ENCODE measurements around the gene KRTCAP2.
"Not testable (repeated sequence)": the region's sequence is repeated elsewhere in the genome, so short reads cannot be mapped to it uniquely, and the experiment has no call there.

KRTCAP2 gene

DNA sequence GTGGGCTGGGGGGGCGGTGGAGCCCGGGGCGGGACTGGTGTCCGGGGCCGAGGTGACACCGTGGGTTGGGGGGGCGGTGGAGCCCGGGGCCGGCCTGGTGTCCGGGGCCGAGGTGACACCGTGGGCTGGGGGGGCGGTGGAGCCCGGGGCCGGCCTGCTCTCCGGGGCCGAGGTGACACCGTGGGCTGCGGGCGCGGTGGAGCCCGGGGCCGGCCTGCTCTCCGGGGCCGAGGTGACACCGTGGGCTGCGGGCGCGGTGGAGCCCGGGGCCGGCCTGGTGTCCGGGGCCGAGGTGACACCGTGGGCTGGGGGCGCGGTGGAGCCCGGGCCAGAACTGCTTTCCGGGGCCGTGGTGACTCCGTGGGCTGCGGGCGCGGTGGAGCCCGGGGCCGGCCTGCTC, 16.8 kb upstream of the KRTCAP2 start:
- H3K9me3 ChIP-seq (ENCODE audit: control insufficient read depth, low read length); H3K4me1 ChIP-seq (ENCODE audit: control insufficient read depth, insufficient read depth, low read length, poor library complexity, severe bottlenecking); H3K4me3 ChIP-seq (ENCODE audit: extremely low read depth, insufficient read depth, low read length, poor library complexity, severe bottlenecking); H3K27ac ChIP-seq (ENCODE audit: low read depth, low read length, severe bottlenecking); H3K36me3 ChIP-seq (ENCODE audit: control insufficient read depth, insufficient read depth, low read length): not testable (repeated sequence)
- WGBS, 2 experiments (ENCODE audit: insufficient coverage in 2 of 2) = 97% methylated on average over 14 to 15 of the region's 45 CpGs

DNA sequence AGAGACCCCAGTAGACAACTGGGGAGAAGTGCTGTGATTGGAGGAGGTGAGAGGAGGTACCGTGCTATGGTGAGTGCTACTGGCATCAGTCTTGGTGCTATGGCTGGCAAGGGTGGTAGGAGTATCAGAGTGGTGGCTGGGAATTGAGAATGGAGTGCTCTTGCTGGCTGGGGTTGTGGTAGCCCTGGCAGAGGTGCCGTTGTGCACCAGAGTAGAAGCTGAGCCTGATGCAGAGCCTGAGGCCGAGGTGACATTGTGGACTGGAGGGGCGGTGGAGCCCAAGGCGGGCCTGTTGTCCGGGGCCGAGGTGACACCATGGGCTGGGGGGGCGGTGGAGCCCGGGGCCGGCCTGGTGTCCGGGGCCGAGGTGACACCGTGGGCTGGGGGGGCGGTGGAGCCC, 15.2 kb upstream of the KRTCAP2 start:
- peaks cover 8% of the 10 kb centered on the region for H3K4me1 ChIP-seq (ENCODE audit: control insufficient read depth, insufficient read depth, low read length, poor library complexity, severe bottlenecking)
- WGBS, 2 experiments (ENCODE audit: insufficient coverage in 2 of 2) = 94 to 96% methylated on average over 5 to 6 of the region's 14 CpGs
- H3K36me3 ChIP-seq (ENCODE audit: control insufficient read depth, insufficient read depth, low read length) = peaks cover 13% of the 10 kb centered on the region
- no peak overlapping the region for H3K27ac ChIP-seq (ENCODE audit: low read depth, low read length, severe bottlenecking)
- no peaks in the 10 kb centered on the region for H3K9me3 ChIP-seq (ENCODE audit: control insufficient read depth, low read length)
- H3K4me3 ChIP-seq (ENCODE audit: extremely low read depth, insufficient read depth, low read length, poor library complexity, severe bottlenecking) = no peak overlapping the region

DNA sequence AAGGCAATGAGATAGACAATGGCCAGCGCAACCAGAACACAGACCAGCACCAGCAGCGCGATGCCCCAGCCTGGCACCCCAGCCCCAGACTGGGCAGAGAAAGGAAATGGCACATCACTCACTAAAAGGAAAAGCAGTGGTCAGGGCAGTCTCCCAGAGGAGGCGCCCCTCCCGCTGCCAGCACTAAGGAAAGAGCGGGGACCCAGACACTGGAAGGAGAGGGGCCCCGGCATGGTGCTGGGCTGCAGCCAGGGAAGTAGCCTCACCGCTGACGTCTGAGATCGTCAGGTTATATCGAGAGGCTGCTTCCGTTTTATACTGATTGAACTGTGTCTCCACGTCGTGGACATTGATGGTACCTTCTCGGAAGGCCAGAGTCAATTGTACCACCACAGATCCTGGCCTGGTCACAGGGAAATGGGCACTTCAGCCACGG, 14.4 kb upstream of the KRTCAP2 start:
- H3K9me3 ChIP-seq (ENCODE audit: control insufficient read depth, low read length) = no peaks in the 10 kb centered on the region
- H3K27ac ChIP-seq (ENCODE audit: low read depth, low read length, severe bottlenecking) = no peak overlapping the region
- 91% methylated on average over 15 to 16 of the region's 16 CpGs for WGBS, 2 experiments (ENCODE audit: insufficient coverage in 2 of 2)
- H3K4me1 ChIP-seq (ENCODE audit: control insufficient read depth, insufficient read depth, low read length, poor library complexity, severe bottlenecking) = peaks cover 1% of the 10 kb centered on the region
- no peak overlapping the region for H3K4me3 ChIP-seq (ENCODE audit: extremely low read depth, insufficient read depth, low read length, poor library complexity, severe bottlenecking)
- peaks cover 13% of the 10 kb centered on the region for H3K36me3 ChIP-seq (ENCODE audit: control insufficient read depth, insufficient read depth, low read length)

DNA sequence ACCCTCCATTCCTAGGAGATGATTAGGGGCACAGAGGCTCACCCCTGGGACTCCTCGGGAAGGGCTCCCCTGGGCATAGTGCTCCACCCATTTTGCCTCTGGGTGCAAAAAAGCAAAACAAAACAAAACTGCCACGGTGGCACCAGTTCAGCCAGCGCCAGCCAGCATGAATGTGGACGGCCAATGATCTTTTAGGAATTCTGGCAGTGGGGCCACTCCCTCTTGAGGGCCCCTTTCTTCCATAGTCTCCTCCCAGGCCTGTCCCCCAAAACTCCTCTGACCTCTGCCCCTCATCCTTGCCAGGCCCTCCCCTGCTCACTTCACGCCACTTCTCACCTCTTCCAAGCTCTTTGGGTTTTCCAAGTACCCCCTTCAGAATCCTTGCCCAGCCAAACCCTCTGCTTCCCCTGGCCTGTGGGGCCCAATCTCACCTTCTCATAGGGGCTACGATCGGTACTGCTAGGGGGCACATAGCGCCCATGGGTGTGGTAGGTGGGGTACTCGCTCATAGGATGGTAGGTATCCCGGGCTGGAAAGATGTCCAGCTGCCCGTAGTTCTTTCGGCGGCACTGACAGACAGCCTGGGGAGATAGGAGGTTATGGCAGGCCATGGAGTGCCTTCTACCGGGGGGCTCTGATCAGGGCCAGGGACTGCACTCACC, 13.8 kb upstream of the KRTCAP2 start:
- Histone ChIP-seq H3K4me3 (ENCODE audit: extremely low read depth, insufficient read depth, low read length, poor library complexity, severe bottlenecking) (no peak overlapping the region), H3K4me1 (ENCODE audit: control insufficient read depth, insufficient read depth, low read length, poor library complexity, severe bottlenecking) (no peaks in the 10 kb centered on the region), H3K27ac (ENCODE audit: low read depth, low read length, severe bottlenecking) (no peak overlapping the region), H3K36me3 (ENCODE audit: control insufficient read depth, insufficient read depth, low read length) (peaks cover 16% of the 10 kb centered on the region), H3K9me3 (ENCODE audit: control insufficient read depth, low read length) (no peaks in the 10 kb centered on the region)
- 91 to 93% methylated on average over 8 to 14 of the region's 14 CpGs for WGBS, 2 experiments (ENCODE audit: insufficient coverage in 2 of 2)

DNA sequence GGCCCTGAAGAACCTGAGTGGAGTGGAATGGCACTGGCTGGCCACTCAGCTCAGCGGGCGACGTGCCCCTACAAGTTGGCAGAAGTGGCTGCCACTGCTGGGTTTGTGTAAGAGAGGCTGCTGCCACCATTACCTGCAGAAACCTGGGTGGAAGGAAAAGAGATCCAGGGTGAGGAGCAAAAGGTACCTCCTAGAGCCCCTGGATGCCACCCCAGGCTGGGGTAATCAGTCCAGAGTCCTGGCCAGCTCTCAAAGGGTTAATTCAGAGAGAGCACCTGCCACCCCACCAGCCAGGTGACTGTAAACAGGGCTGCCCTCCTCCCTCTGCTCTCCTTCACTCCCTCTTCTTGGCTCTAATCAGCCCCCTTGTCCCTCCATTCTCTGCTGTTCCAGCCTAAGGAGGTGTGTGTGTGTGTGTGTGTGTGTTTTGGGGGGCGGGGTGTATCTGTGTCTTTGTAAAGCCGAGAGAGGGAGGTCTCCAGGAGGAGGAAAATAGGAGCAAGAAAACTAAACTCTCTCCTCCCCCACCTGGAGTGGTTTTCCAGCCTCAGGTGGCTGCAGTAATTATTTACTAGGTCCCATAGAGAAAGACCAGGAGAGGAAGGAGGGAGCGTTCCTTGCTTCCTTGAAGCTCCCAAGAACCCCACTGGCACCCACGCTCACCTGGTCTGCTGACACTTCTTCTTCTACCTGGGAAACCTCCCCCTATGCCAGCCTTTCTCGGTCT, 13.1 kb upstream of the KRTCAP2 start:
- Histone ChIP-seq H3K4me3 (ENCODE audit: extremely low read depth, insufficient read depth, low read length, poor library complexity, severe bottlenecking) (no peak overlapping the region), H3K36me3 (ENCODE audit: control insufficient read depth, insufficient read depth, low read length) (peaks cover 23% of the 10 kb centered on the region), H3K9me3 (ENCODE audit: control insufficient read depth, low read length) (no peaks in the 10 kb centered on the region), H3K27ac (ENCODE audit: low read depth, low read length, severe bottlenecking) (no peak overlapping the region), H3K4me1 (ENCODE audit: control insufficient read depth, insufficient read depth, low read length, poor library complexity, severe bottlenecking) (no peaks in the 10 kb centered on the region)
- 92 to 96% methylated on average over 3 to 4 of the region's 8 CpGs for WGBS, 2 experiments (ENCODE audit: insufficient coverage in 2 of 2)

DNA sequence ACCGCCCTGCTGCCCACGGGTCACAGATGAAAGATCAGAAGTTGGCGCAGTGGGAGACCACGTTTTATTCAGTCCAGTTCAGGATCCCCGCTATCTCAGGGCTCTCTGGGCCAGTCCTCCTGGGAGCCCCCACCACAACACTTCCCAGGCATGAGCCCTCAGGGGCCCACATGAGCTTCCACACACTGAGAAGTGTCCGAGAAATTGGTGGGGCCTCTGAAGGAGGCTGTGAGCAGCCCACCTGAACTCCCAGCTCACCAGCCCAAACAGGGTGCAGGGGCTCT, 12.6 kb upstream of the KRTCAP2 start:
- no peaks in the 10 kb centered on the region for H3K4me1 ChIP-seq (ENCODE audit: control insufficient read depth, insufficient read depth, low read length, poor library complexity, severe bottlenecking)
- 80 to 88% methylated on average over 6 of the region's 6 CpGs for WGBS, 2 experiments (ENCODE audit: insufficient coverage in 2 of 2)
- no peak overlapping the region for H3K27ac ChIP-seq (ENCODE audit: low read depth, low read length, severe bottlenecking)
- H3K4me3 ChIP-seq (ENCODE audit: extremely low read depth, insufficient read depth, low read length, poor library complexity, severe bottlenecking) = no peak overlapping the region
- H3K36me3 ChIP-seq (ENCODE audit: control insufficient read depth, insufficient read depth, low read length) = peaks cover 28% of the 10 kb centered on the region
- no peaks in the 10 kb centered on the region for H3K9me3 ChIP-seq (ENCODE audit: control insufficient read depth, low read length)

DNA sequence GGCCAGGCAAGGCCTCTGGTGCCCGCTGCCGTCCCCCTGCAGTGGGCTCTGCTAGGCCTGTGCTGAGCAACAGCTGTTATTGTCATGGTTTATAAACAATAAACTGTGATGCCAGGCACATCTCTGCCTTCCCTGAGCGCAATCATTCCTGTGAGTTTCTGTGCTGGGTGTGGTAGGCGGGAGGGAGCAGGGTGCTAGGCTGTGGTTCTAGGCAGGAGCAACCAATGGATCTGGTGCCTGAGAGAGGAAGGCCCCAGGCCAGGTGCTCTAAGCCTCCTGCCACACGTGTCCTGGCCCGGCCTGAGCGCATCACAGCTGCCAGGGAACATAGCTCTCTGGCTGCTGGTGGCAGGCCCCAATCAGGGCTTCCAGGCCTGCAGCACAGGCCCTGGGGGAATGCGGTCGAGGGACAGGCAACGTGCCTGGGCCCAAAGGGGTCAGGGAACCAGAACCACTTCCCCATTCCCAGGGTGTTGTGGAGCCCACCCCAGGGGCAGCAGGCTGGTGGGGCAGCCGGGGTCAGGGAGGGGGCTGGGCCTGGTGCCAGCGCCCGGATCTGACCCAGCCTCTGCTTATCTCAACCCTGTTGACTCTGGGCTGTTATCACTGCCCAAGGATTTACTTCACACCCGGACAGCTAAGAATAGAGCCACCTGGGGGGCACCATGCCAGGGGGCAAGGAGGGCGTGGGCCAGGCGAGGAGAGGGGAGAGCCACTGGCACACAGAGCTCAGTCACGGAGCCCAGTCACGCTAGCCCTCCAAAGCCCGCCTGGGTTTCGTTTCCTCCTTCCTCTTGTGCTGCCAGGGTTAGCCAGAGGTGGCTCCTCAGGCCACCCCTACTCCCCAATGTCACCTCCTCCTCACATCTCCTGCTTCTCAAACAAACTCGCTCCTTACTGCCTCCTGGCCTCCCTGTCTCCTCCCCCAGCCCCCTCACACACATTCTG, 12.0 kb upstream of the KRTCAP2 start:
- Histone ChIP-seq H3K36me3 (ENCODE audit: control insufficient read depth, insufficient read depth, low read length) (peaks cover 28% of the 10 kb centered on the region), H3K9me3 (ENCODE audit: control insufficient read depth, low read length) (no peaks in the 10 kb centered on the region), H3K4me3 (ENCODE audit: extremely low read depth, insufficient read depth, low read length, poor library complexity, severe bottlenecking) (no peak overlapping the region), H3K27ac (ENCODE audit: low read depth, low read length, severe bottlenecking) (no peak overlapping the region), H3K4me1 (ENCODE audit: control insufficient read depth, insufficient read depth, low read length, poor library complexity, severe bottlenecking) (no peaks in the 10 kb centered on the region)
- 84 to 90% methylated on average over 14 to 16 of the region's 21 CpGs for WGBS, 2 experiments (ENCODE audit: insufficient coverage in 2 of 2)

DNA sequence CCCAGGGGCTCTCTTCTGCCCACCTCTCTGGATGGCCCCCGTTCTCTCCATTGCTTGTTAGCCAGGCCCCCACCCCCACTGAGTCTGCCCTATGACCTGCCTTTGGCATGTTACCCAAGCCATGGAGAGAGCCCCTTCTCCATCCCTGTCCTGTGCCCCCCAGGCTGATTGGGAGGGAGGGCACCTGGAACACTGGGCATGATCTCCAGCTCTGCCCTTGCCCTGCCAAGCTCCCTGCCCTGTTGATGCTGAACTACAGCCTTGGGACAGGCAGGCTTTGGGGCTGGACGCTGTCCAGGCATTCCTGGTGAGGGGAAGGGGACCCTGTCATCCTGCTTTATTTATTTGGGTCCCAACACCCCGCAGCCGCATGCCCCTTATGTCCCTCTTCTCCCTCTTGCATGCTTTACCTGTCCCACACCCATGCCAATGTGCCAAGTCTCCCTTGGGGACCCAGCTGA, 11.3 kb upstream of the KRTCAP2 start:
- peaks cover 35% of the 10 kb centered on the region for H3K36me3 ChIP-seq (ENCODE audit: control insufficient read depth, insufficient read depth, low read length)
- H3K4me1 ChIP-seq (ENCODE audit: control insufficient read depth, insufficient read depth, low read length, poor library complexity, severe bottlenecking) = no peaks in the 10 kb centered on the region
- H3K4me3 ChIP-seq (ENCODE audit: extremely low read depth, insufficient read depth, low read length, poor library complexity, severe bottlenecking) = no peak overlapping the region
- no peak overlapping the region for H3K27ac ChIP-seq (ENCODE audit: low read depth, low read length, severe bottlenecking)
- no peaks in the 10 kb centered on the region for H3K9me3 ChIP-seq (ENCODE audit: control insufficient read depth, low read length)
- 91 to 100% methylated on average over 3 to 4 of the region's 4 CpGs for WGBS, 2 experiments (ENCODE audit: insufficient coverage in 2 of 2)

DNA sequence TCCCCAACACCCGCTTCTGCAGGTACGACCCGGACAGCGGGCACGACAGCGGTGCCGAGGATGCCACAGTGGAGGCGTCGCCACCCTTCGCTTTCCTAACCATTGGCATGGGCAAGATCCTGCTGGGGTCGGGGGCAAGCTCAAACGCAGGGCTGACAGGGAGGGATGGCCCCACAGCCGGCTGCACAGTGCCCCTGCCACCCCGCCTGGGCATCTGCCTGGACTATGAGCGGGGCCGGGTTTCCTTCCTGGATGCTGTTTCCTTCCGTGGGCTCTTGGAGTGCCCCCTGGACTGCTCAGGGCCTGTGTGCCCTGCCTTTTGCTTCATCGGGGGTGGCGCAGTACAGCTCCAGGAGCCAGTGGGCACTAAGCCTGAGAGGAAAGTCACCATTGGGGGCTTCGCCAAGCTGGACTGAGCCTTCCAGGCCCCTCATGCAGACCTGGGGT, 10.7 kb upstream of the KRTCAP2 start:
- no peaks in the 10 kb centered on the region for H3K9me3 ChIP-seq (ENCODE audit: control insufficient read depth, low read length)
- no peaks in the 10 kb centered on the region for H3K4me1 ChIP-seq (ENCODE audit: control insufficient read depth, insufficient read depth, low read length, poor library complexity, severe bottlenecking)
- 95 to 97% methylated on average over 20 of the region's 20 CpGs for WGBS, 2 experiments (ENCODE audit: insufficient coverage in 2 of 2)
- H3K27ac ChIP-seq (ENCODE audit: low read depth, low read length, severe bottlenecking) = no peak overlapping the region
- no peak overlapping the region for H3K4me3 ChIP-seq (ENCODE audit: extremely low read depth, insufficient read depth, low read length, poor library complexity, severe bottlenecking)
- H3K36me3 ChIP-seq (ENCODE audit: control insufficient read depth, insufficient read depth, low read length) = peaks cover 41% of the 10 kb centered on the region

DNA sequence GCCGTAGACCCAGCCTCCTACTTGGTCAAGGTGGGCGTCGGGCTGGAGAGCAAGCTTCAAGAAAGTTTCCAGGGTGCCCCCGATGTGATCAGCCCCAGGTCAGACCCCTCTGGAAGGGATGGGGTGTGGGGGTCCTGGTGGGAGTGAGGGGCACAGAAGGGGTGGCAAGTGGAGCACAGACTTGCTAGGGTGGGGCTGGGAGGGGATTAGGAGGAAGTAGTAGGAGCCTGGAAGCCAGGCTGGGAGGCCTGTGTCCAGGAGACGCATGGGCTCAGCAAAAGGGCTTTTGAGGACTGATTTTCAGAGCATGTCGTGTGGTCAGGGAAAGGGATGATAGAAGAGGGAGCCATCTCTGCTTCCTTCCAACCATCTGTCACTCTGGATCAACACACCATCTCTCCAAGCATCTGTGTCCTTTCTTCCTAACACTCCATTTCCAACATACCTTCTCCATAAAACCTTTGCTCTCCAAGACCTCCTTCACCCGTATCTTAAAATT, 9.0 kb upstream of the KRTCAP2 start:
- Histone ChIP-seq H3K4me3 (ENCODE audit: extremely low read depth, insufficient read depth, low read length, poor library complexity, severe bottlenecking) (no peak overlapping the region), H3K9me3 (ENCODE audit: control insufficient read depth, low read length) (no peaks in the 10 kb centered on the region), H3K4me1 (ENCODE audit: control insufficient read depth, insufficient read depth, low read length, poor library complexity, severe bottlenecking) (no peaks in the 10 kb centered on the region), H3K27ac (ENCODE audit: low read depth, low read length, severe bottlenecking) (no peak overlapping the region), H3K36me3 (ENCODE audit: control insufficient read depth, insufficient read depth, low read length) (peaks cover 57% of the 10 kb centered on the region)
- 90 to 100% methylated on average over 2 to 7 of the region's 7 CpGs for WGBS, 2 experiments (ENCODE audit: insufficient coverage in 2 of 2)
